Raji (cell line): Measurements from ENCODE around the gene CLIP2.

ENCODE experiments used
- POLR2A ChIP-seq: IDR thresholded peaks from 2 replicates; pipeline ENCODE4 v1.6.1; 2011; ENCODE audit warnings: low read depth, low read length, control low read depth; ENCODE audit not compliant: insufficient read depth

The CLIP2 gene

DNA sequence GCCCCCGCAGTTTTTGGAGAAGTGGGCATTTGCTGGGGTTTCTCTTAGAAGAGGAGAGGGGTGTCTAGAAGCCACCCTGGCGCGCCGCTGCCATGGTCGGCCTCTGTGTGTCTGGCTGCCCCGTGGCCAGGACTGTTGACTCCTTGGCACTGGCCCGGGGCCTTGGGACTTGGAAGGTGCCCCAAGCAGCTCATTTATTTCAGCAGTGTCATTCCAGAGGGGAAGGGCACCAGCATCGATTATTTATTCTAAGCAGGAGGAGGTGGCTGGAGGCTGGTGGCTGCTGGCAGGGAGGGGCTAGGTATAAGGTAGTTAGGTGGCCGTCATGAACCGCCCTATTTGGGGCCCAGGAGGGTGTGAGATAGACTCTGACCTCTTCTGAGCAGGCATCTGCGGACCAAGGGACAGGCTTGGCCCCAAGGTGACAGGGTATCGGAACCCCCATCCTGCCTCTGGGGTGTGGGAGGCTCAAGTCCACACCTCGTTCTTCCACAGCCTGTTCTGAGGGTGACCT, 166.1 kb downstream of the CLIP2 start:
- no peak for TF ChIP-seq POLR2A
